Measurements from ENCODE around the gene PRDM8. TPM values are rescaled to one million over a fixed set of nuclear protein-coding genes. Genes with fewer than 3 reads are reported as not detected.

Gene PRDM8
- total and polyA plus RNA-seq, 10 donors: 0.99 to 5.1 (median 3.0) TPM

DNA sequence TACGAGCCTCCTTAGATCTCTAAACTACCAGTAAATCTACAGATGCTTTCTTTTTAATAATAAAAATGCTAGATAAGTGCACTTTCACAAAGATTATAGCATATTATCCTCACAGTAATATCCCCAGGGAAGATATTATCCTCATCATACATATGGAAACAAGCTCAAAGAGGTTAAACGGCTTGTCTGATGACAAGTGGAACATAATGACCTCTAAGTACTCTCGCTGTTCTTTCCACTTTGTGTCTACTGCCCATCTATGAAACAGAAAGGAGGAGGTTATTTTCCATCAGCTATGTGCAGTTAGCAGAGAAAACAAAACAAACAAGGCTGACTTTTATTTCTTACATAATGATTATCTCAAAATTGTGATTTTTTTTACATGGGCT, 42.8 kb upstream of the PRDM8 start:
- no peak overlapping the region for H3K4me3 ChIP-seq
- H3K9me3 ChIP-seq: peaks cover 0 to 10% (median 7%) of the 10 kb centered on the region in 8 donors
- H3K36me3 ChIP-seq: no peaks in the 10 kb centered on the region
- H3K4me1 ChIP-seq: no peaks in the 10 kb centered on the region
- no peak for TF ChIP-seq POLR2AphosphoS5 (IDR thresholded peaks at IDR 0.05)
- TF ChIP-seq, protein P1, sequence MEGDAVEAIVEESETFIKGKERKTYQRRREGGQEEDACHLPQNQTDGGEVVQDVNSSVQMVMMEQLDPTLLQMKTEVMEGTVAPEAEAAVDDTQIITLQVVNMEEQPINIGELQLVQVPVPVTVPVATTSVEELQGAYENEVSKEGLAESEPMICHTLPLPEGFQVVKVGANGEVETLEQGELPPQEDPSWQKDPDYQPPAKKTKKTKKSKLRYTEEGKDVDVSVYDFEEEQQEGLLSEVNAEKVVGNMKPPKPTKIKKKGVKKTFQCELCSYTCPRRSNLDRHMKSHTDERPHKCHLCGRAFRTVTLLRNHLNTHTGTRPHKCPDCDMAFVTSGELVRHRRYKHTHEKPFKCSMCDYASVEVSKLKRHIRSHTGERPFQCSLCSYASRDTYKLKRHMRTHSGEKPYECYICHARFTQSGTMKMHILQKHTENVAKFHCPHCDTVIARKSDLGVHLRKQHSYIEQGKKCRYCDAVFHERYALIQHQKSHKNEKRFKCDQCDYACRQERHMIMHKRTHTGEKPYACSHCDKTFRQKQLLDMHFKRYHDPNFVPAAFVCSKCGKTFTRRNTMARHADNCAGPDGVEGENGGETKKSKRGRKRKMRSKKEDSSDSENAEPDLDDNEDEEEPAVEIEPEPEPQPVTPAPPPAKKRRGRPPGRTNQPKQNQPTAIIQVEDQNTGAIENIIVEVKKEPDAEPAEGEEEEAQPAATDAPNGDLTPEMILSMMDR (IDR thresholded peaks at IDR 0.05 in 8 of 11, conservative IDR thresholded peaks at IDR 0.05 in 3 of 11): no peak
- TF ChIP-seq POLR2A (IDR thresholded peaks at IDR 0.05): no peak
- intact Hi-C loops (cut with DNase I; ENCODE audit: low total_unique reads): no loop called here
- H3K27me3 ChIP-seq (replicated peaks in 1 of 7): no peaks in the 10 kb centered on the region
- H3K27ac ChIP-seq: no peak overlapping the region
- no peak for DNase-seq
- 72 to 83% (median 74%) methylated on average over 3 of the region's 3 CpGs for WGBS, 5 donors

DNA sequence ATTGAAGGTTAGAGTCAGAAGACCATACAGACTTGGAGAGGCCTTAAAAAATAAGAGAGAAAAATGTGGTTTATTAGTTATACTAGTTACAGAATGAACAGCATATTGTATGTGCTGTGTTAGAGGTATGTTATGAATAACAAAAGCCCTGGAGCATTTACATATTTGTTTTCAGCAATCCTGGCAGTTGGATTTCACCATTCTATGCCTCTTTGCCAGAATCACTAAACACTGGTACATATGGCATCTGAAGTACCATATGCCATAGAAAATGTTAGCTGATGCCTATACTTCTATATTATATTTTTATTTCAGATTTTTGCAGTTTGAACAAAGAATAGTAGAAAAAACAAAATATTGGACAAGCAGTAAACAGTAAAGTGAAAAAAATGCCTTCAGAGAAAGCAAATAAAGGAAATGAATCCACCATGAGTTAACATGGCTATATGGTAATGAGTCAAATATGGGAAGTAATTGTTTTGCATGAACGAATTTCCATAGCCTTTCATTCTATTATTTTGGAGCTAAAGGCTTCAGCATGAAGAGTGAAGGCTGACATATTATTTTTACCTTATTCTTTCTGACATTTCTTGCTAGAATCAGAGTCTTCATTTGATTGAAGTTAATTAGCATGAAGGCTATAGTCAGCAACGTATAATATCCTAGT, 41.9 kb upstream of the PRDM8 start:
- intact Hi-C loops (cut with DNase I; ENCODE audit: low total_unique reads): no loop called here
- Histone ChIP-seq H3K27ac (no peak overlapping the region), H3K4me3 (no peak overlapping the region), H3K36me3 (no peaks in the 10 kb centered on the region), H3K9me3 (peaks cover 0 to 10% (median 7%) of the 10 kb centered on the region in 8 donors), H3K27me3 (replicated peaks in 1 of 7) (no peaks in the 10 kb centered on the region), H3K4me1 (no peaks in the 10 kb centered on the region)
- 65 to 78% (median 75%) methylated on average over 2 of the region's 2 CpGs for WGBS, 5 donors
- TF ChIP-seq POLR2AphosphoS5 (IDR thresholded peaks at IDR 0.05) (no peak), POLR2A (IDR thresholded peaks at IDR 0.05) (no peak)
- TF ChIP-seq, protein P1 (IDR thresholded peaks at IDR 0.05 in 8 of 11, conservative IDR thresholded peaks at IDR 0.05 in 3 of 11): no peak
- no peak for DNase-seq

DNA sequence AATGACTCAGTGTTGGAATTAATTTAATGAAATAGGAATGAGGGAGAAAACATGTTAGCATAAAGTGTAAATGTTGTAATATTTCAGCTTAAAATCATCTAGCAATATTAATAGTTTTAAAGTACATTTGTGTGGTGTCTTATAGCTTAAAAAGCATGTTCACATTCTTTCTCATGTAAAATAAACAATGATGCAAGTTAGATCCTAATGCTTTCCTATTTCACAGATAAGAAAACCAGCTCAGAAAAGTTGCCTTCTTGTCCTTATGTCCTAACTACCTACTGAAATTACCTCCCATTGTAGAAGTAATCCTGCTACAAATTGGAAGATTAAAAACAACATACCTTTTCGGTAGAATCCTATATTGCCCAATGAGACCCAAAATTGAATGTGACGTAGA, 40.9 kb upstream of the PRDM8 start:
- H3K36me3 ChIP-seq: no peaks in the 10 kb centered on the region
- peaks cover 0 to 10% (median 7%) of the 10 kb centered on the region in 8 donors for H3K9me3 ChIP-seq
- no peak overlapping the region for H3K27ac ChIP-seq
- 93 to 100% (median 94%) methylated on average over 2 of the region's 2 CpGs for WGBS, 5 donors
- TF ChIP-seq, protein P1 (IDR thresholded peaks at IDR 0.05 in 8 of 11, conservative IDR thresholded peaks at IDR 0.05 in 3 of 11): no peak
- no peak for TF ChIP-seq POLR2AphosphoS5 (IDR thresholded peaks at IDR 0.05)
- no peak for TF ChIP-seq POLR2A (IDR thresholded peaks at IDR 0.05)
- H3K4me3 ChIP-seq: no peak overlapping the region
- no peaks in the 10 kb centered on the region for H3K27me3 ChIP-seq (replicated peaks in 1 of 7)
- no peak for DNase-seq
- no peaks in the 10 kb centered on the region for H3K4me1 ChIP-seq
- intact Hi-C loops (cut with DNase I; ENCODE audit: low total_unique reads): no loop called here

DNA sequence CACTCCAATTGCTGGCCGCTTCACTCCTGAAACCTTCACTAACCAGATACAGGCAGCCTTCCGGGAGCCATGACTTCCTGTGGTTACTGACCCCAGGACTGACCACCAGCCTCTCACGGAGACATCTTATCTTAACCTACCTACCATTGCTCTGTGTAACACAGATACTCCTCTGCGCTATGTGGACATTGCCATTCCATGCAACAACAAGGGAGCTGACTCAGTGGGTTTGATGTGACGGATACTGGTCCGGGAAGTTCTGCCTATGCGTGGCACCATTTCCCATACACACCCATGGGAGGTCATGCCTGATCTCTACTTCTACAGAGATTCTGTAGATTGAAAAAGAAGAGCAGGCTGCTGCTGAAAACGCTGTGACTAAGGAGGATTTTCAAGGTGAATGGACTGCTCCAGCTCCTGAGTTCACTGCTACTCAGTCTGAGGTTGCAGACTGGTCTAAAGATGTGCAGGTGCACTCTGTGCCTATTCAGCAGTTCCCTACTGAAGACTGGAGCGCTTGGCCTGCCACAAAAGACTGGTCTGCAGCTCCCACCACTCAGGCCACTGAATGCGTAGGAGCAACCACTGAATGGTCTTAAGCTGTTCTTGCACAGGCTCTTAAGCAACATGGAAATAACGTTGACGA, 35.8 kb upstream of the PRDM8 start:
- H3K27ac ChIP-seq: no peak overlapping the region
- H3K36me3 ChIP-seq: no peaks in the 10 kb centered on the region
- no peak for DNase-seq
- WGBS, 5 donors: 88 to 94% (median 93%) methylated on average over 12 of the region's 12 CpGs
- no peak overlapping the region for H3K4me3 ChIP-seq
- TF ChIP-seq POLR2AphosphoS5 (IDR thresholded peaks at IDR 0.05) (no peak), POLR2A (IDR thresholded peaks at IDR 0.05) (no peak)
- TF ChIP-seq, protein P1 (IDR thresholded peaks at IDR 0.05 in 8 of 11, conservative IDR thresholded peaks at IDR 0.05 in 3 of 11): no peak
- no peaks in the 10 kb centered on the region for H3K4me1 ChIP-seq
- peaks cover 0 to 10% (median 7%) of the 10 kb centered on the region in 8 donors for H3K9me3 ChIP-seq
- H3K27me3 ChIP-seq (replicated peaks in 1 of 7): no peaks in the 10 kb centered on the region
- intact Hi-C loops (cut with DNase I; ENCODE audit: low total_unique reads): no loop called here

Data from spleen (tissue), 11 donors.